ENCODE results near the gene RFTN2. TPM values are rescaled to one million over a fixed set of nuclear protein-coding genes. Genes with fewer than 3 reads are reported as not detected.
"Not testable (repeated sequence)": the region's sequence is repeated elsewhere in the genome, so short reads cannot be mapped to it uniquely, and the experiment has no call there.

RFTN2 gene
- total RNA-seq, 2 experiments from 2014 or later: not detected

DNA sequence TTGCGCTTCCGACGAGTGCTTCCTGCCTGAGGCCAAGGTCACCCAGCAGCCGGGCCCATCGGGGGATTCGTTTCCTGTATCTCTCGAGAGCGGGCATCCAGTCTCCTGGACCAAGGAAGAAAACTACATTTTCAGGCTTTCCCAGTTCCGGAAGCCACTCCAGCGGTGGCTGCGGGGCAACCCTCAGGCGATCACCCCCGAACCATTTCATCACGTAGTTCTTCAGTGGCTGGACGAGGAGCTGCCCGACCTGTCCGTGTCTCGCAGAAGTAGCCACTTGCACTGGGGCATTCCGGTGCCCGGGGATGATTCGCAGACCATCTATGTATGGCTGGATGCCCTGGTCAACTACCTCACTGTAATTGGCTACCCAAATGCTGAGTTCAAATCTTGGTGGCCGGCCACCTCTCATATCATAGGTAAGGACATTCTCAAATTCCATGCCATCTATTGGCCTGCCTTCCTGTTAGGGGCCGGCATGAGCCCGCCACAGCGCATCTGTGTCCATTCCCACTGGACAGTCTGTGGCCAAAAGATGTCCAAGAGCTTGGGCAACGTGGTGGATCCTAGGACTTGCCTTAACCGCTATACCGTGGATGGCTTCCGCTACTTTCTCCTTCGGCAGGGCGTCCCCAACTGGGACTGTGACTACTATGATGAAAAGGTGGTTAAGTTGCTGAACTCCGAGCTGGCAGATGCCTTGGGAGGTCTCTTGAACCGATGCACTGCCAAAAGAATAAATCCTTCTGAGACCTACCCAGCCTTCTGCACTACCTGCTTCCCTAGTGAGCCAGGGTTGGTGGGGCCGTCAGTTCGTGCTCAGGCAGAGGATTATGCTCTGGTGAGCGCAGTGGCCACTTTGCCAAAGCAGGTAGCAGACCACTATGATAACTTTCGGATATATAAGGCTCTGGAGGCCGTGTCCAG lies 30.8 kb upstream of the RFTN2 start:
- H3K36me3 Mint-ChIP-seq (ENCODE audit: low read depth): peaks cover 41% of the 10 kb centered on the region
- no peaks in the 10 kb centered on the region for H3K27me3 Mint-ChIP-seq
- no peak for TF ChIP-seq CTCF (IDR thresholded peaks at IDR 0.05)
- intact Hi-C loops (cut with micrococcal nuclease): loop anchor here (2.0 to 10.0 kb wide), 2 partner anchors 71 to 271 kb away; partner anchors contain the start of gene SF3B1
- ATAC-seq (no peak), DNase-seq (peak; percentile 18)
- ChIA-PET POLR2A (interaction anchor here (0.9 to 3.3 kb wide), 5 partner anchors 12 to 206 kb away, joined by 3 to 19 read pairs (median 3); partner anchors contain the start of genes HSPD1 and HSPE1), CTCF (interaction anchor here (0.6 to 3.2 kb wide), 10 partner anchors 9 to 291 kb away, joined by 3 to 24 read pairs (median 4); no protein-coding TSS in a partner anchor)
- no peaks in the 10 kb centered on the region for H3K9me3 Mint-ChIP-seq
- H3K27ac Mint-ChIP-seq: peak overlapping the region; percentile 91
- peaks cover 35% of the 10 kb centered on the region for H3K4me1 Mint-ChIP-seq (ENCODE audit: low read depth)
- peak overlapping the region; percentile 78 for H3K4me3 Mint-ChIP-seq

DNA sequence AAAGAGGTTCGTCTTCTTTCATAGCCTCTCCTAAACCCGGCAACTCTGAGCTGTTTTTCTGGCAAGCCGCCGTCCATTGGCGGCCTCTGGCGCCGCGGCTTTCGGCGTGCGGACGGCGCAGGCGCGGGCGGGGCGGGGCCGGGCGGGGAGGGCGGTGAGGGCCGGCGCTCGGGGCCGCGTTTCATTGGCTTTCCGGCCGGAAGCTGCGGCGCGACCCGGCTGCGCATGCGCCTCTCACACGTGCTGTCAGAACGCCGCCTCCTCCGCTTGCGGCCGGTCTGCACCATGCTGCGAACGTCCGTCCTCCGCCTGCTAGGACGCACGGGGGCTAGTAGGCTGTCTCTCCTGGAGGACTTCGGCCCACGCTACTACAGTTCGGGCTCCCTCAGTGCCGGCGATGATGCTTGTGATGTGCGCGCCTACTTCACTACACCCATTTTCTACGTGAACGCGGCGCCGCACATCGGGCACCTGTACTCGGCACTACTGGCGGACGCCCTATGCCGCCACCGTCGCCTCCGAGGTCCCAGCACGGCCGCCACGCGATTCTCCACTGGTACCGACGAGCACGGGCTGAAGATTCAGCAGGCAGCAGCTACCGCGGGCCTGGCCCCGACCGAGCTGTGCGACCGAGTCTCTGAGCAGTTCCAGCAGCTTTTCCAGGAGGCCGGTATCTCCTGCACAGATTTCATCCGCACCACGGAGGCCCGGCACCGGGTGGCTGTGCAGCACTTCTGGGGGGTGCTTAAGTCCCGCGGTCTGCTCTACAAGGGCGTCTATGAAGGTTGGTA lies 29.9 kb upstream of the RFTN2 start, which contains the start of gene MARS2:
Gene MARS2, plus strand, starts transcription at position 249 of the 791 bp plus-strand sequence. Its CDS starts 37 bp downstream, at position 286.
- peaks cover 36% of the 10 kb centered on the region for H3K36me3 Mint-ChIP-seq (ENCODE audit: low read depth)
- DNase-seq (peak; percentile 92), ATAC-seq (peak; percentile 84)
- POLR2A ChIA-PET: interaction anchor here (0.7 to 3.3 kb wide), 9 partner anchors 10 to 696 kb away, joined by 3 to 19 read pairs (median 3); partner anchors contain the start of genes COQ10B, HSPD1, HSPE1 and MOB4
- TF ChIP-seq CTCF (IDR thresholded peaks at IDR 0.05): no peak
- peak within 1 kb of the TSS; percentile 78 for H3K4me3 Mint-ChIP-seq
- CTCF ChIA-PET: interaction anchor here (1.2 to 3.2 kb wide), 2 partner anchors 74 to 108 kb away, joined by 3 to 24 read pairs; no protein-coding TSS in a partner anchor
- H3K4me1 Mint-ChIP-seq (ENCODE audit: low read depth): peaks cover 36% of the 10 kb centered on the region
- peak within 1 kb of the TSS; percentile 98 for H3K27ac Mint-ChIP-seq
- intact Hi-C loops (cut with micrococcal nuclease): loop anchor here (10.0 kb wide), 1 partner anchor 271 kb away; the partner anchor contains the start of gene SF3B1
- H3K9me3 Mint-ChIP-seq: no peaks in the 10 kb centered on the region
- H3K27me3 Mint-ChIP-seq: no peaks in the 10 kb centered on the region

- no peak for TF ChIP-seq CTCF (IDR thresholded peaks at IDR 0.05)
- Mint-ChIP-seq H3K27me3 (no peaks in the 10 kb centered on the region), H3K4me3 (peak overlapping the region; percentile 78), H3K36me3 (ENCODE audit: low read depth) (peaks cover 28% of the 10 kb centered on the region), H3K27ac (peak overlapping the region; percentile 98), H3K4me1 (ENCODE audit: low read depth) (peaks cover 28% of the 10 kb centered on the region), H3K9me3 (no peaks in the 10 kb centered on the region)
- intact Hi-C loops (cut with micrococcal nuclease): loop anchor here (10.0 kb wide), 1 partner anchor 270 kb away; the partner anchor contains the start of gene SF3B1
- POLR2A ChIA-PET: interaction anchor here (0.6 to 3.3 kb wide), 8 partner anchors 11 to 695 kb away, joined by 3 to 19 read pairs (median 3); partner anchors contain the start of genes COQ10B, HSPD1, HSPE1 and MOB4
- no peak for DNase-seq
- CTCF ChIA-PET: interaction anchor here (1.2 kb wide), 1 partner anchor 109 kb away, joined by 3 read pairs; no protein-coding TSS in a partner anchor
- ATAC-seq: peak; percentile 31
Observed at GRCh38 chr2:197704434-197705120, 29.2 kb upstream of the RFTN2 start.

GRCh38 chr2:197700960-197701359 lies 25.6 kb upstream of the RFTN2 start:
- intact Hi-C loops (cut with micrococcal nuclease): loop anchor here (10.0 kb wide), 1 partner anchor 266 kb away; the partner anchor contains the start of gene SF3B1
- H3K36me3 Mint-ChIP-seq (ENCODE audit: low read depth): peaks cover under 1% of the 10 kb centered on the region
- peaks cover 9% of the 10 kb centered on the region for H3K4me1 Mint-ChIP-seq (ENCODE audit: low read depth)
- ATAC-seq (peak; percentile 7), DNase-seq (peak; percentile 31)
- TF ChIP-seq CTCF (IDR thresholded peaks at IDR 0.05): no peak
- H3K9me3 Mint-ChIP-seq: no peaks in the 10 kb centered on the region
- no peaks in the 10 kb centered on the region for H3K27me3 Mint-ChIP-seq
- POLR2A ChIA-PET: interaction anchor here (0.7 kb wide), 1 partner anchor 12 kb away, joined by 3 read pairs; no protein-coding TSS in a partner anchor
- H3K4me3 Mint-ChIP-seq: no peak overlapping the region
- no peak overlapping the region for H3K27ac Mint-ChIP-seq
- CTCF ChIA-PET: interaction anchor here (0.9 kb wide), 1 partner anchor 42 kb away, joined by 3 read pairs; no protein-coding TSS in a partner anchor

- DNase-seq; ATAC-seq; POLR2A ChIA-PET; H3K4me3 Mint-ChIP-seq; H3K4me1 Mint-ChIP-seq (ENCODE audit: low read depth); CTCF ChIA-PET; H3K9me3 Mint-ChIP-seq; H3K36me3 Mint-ChIP-seq (ENCODE audit: low read depth); H3K27me3 Mint-ChIP-seq; H3K27ac Mint-ChIP-seq: not testable (repeated sequence)
- intact Hi-C loops (cut with micrococcal nuclease): loop anchor here (10.0 kb wide), 1 partner anchor 265 kb away; the partner anchor contains the start of gene SF3B1
Observed at GRCh38 chr2:197699724-197700123, 24.3 kb upstream of the RFTN2 start.

DNA sequence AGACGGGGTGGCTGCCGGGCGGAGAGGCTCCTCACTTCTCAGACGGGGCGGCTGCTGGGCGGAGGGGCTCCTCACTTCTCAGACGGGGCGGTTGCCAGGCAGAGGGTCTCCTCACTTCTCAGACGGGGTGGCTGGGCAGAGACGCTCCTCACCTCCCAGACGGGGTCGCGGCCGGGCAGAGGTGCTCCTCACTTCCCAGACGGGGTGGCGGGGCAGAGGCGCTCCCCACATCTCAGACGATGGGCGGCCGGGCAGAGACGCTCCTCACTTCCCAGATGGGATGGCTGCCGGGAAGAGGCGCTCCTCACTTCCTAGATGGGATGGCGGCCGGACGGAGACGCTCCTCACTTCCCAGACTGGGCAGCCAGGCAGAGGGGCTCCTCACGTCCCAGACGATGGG lies 21.2 kb upstream of the RFTN2 start:
- H3K27me3 Mint-ChIP-seq; CTCF ChIA-PET; intact Hi-C loops (cut with micrococcal nuclease); H3K27ac Mint-ChIP-seq; H3K4me3 Mint-ChIP-seq; H3K36me3 Mint-ChIP-seq (ENCODE audit: low read depth); ATAC-seq; POLR2A ChIA-PET; H3K4me1 Mint-ChIP-seq (ENCODE audit: low read depth); DNase-seq; H3K9me3 Mint-ChIP-seq: not testable (repeated sequence)

Data from activated CD8-positive, alpha-beta T cell treated with anti-CD3 and anti-CD28 coated beads for 36 hours (primary cell).